GM18951 (cell line): ENCODE measurements around the gene MINPP1.

Experiments used
- POLR2A ChIP-seq: IDR thresholded peaks from 4 replicates; pipeline ENCODE4 v1.6.1; 2011; ENCODE audit warnings: mild to moderate bottlenecking; ENCODE audit not compliant: insufficient read length, insufficient read depth; ENCODE audit errors: extremely low read depth
- in situ Hi-C: fragments of 300-500 bp; cut with MboI; formaldehyde crosslinking; loops from one replicate; pipeline ENCODE4 v1.12.0; 2022; ENCODE audit warnings: low sequenced_read_pairs, mixed read lengths, inconsistent platforms; ENCODE audit not compliant: unreplicated experiment

The MINPP1 gene

GRCh38 chr10:87505366-87506111 is 846 bp downstream of the MINPP1 start:
- TF ChIP-seq POLR2A = no peak
- in situ Hi-C loops = no loop called here

GRCh38 chr10:87506956-87507355 is 2.3 kb downstream of the MINPP1 start:
- in situ Hi-C loops = no loop called here

GRCh38 chr10:87507879-87508483 is 3.3 kb downstream of the MINPP1 start:
- no peak for TF ChIP-seq POLR2A
- in situ Hi-C loops = no loop called here

More at GRCh38 chr10:87506956-87507355, 2.3 kb downstream of the MINPP1 start:
- TF ChIP-seq POLR2A = no peak

DNA sequence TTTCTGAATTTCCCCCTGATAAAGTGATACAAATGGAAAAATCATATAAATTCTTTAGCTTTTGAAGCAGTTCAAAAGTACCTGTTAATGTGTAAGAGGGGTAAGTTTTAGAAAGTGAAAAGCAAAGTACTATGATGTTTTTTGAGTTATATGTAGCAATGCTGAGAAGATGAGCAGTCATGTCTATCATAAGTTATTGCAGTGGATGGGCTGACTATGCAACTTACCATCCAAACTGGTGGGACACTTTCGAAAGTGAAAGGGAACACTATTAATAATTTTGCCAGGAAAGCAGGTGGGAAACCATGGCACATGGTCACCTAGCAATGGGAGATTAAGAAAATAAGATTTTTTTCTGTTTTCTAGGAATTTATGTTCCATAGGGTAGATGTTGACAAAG is 4.1 kb downstream of the MINPP1 start:
- in situ Hi-C loops = no loop called here
- no peak for TF ChIP-seq POLR2A

DNA sequence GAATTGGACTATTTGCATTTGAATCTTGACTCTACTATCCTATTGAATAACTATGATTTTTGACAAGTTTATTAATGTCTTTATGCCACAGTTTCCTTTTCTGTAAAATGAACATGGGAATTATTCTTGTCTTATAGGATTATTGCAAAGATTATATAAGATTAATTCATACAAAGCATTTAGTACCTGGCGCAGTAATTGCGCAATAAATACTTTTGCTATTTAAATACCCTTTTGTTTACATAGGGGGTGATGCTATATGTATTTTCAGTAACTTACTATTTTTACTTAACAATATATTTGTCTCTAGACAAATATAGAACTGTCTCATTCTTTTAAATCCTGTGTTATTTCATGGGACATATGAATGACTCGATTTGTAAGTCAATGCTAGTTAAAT is 5.3 kb downstream of the MINPP1 start:
- in situ Hi-C loops = no loop called here
- no peak for TF ChIP-seq POLR2A

GRCh38 chr10:87511526-87511925 is 6.8 kb downstream of the MINPP1 start:
- in situ Hi-C loops = no loop called here
- no peak for TF ChIP-seq POLR2A

DNA sequence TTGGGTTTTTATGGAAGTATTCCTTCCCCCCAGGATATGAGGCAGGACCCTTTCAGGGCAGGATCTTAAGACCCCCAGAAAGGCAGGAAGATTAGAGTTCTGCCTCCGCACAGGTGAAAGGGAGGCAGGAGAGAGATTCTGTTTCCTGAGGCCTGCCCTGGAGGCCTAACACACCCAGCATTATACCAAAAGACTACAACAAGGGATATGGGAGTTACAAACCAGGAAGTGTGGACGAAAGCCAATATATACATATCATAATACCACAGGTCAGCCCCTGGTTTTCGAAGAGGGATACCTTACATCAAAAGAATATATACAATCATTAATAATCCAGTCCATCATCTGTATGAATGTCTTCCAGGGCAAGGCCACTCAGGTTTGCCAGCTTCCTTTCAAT is 14.2 kb downstream of the MINPP1 start:
- in situ Hi-C loops = no loop called here

DNA sequence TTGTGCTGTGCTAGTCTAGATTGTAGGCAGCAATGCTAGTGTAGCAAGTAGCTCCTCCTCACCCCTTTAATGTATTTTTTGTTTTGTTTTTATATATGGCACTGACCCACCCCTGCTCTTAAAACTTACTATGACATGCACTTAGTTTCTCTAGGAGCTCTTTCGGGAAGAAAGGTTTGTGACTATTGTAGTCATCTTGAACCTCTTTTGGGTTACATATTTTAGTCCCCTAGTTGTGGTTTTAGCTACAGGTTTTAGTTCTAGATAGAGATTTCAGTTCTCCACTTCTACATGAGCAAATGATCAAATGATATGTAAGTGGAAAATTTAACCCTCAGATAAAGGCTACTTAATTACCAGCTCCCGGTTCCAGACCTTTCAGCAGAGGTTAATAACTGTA is 14.9 kb downstream of the MINPP1 start:
- in situ Hi-C loops = no loop called here
- TF ChIP-seq POLR2A = no peak

More for the DNA sequence above, 14.2 kb downstream of the MINPP1 start:
- no peak for TF ChIP-seq POLR2A

- no peak for TF ChIP-seq POLR2A
- in situ Hi-C loops = no loop called here
Observed at GRCh38 chr10:87523731-87524130, 19.0 kb downstream of the MINPP1 start.

GRCh38 chr10:87524296-87524695 is 19.6 kb downstream of the MINPP1 start:
- in situ Hi-C loops = no loop called here
- no peak for TF ChIP-seq POLR2A

- in situ Hi-C loops = no loop called here
- no peak for TF ChIP-seq POLR2A
Observed at GRCh38 chr10:87531908-87532622, 27.4 kb downstream of the MINPP1 start.

DNA sequence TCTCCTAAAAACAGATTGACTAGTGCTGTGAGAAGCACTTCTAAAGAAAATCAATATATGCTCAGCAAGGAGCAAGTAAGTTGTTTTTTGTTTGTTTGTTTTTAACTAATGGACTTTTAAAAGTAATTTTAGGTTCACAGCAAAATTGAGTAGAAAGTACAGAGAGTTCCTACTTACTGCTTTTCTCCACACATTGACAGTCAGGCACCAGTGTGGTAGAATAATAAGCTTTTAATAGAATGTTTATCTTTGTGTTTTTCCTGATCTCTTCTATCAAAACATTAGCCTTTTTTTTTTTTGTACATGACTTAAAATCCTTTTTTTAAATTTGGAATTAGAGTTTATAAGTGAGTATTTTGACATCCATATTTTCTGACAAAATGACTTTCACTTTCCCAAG is 28.0 kb downstream of the MINPP1 start:
- in situ Hi-C loops = no loop called here
- no peak for TF ChIP-seq POLR2A

DNA sequence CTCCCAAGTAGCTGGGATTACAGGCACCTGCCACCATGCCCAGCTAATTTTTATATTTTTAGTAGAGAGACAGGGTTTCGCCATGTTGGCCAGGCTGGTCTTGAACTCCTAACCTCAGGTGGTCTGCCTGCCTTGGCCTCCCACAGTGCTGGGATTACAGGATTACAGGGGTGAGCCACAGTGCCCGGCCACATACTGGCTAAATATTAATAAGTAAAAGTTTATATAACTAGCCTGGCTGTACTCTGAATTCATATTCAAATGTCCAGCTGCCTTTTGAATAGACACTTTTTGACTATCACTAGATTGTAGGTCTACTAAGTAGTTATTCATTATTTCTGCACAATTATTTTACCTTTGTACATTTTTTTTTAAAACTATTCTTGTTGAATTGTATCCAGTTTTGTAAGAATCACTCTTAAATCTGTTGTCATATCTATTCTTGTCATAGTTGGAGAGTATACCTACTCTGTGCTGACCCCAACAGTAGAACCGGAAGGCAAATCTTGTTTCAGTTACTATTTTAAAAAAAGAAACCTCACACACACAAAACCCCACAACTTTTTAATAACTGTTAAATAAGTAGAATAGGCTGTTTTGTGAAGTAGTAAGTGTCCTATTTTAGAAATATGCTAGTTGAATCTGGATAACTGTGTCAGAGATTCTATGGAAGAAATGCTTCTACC is 29.6 kb downstream of the MINPP1 start:
- TF ChIP-seq POLR2A = no peak
- in situ Hi-C loops = no loop called here
